Bronchial epithelial cell (primary cell): ENCODE results near the gene SIX6. TPM values are rescaled to one million over a fixed set of nuclear protein-coding genes. Genes with fewer than 3 reads are reported as not detected.
"Not testable (repeated sequence)": the region's sequence is repeated elsewhere in the genome, so short reads cannot be mapped to it uniquely, and the experiment has no call there.

Experiments
- DNase-seq: peaks from one replicate; pipeline ENCODE4 v3.0.0-alpha.2; 2010; ENCODE audit warnings: low read depth
- FAIRE-seq: peaks from 2 replicates; lab custom pipeline; 2011; peaks lifted over from hg19 to GRCh38; lab: Jason Lieb, UNC
- H3K27me3 ChIP-seq: 2 replicates; pipeline ENCODE4 v1.5.1; 2011; ENCODE audit warnings: low read length; ENCODE audit not compliant: control insufficient read depth, insufficient read depth
- H3K36me3 ChIP-seq: 2 replicates; pipeline ENCODE4 v1.5.1; 2011; ENCODE audit warnings: low read length; ENCODE audit not compliant: control insufficient read depth, insufficient read depth
- H3K4me3 ChIP-seq: 2 replicates; pipeline ENCODE4 v1.5.1; 2011; ENCODE audit warnings: mild to moderate bottlenecking, low read depth, low read length, control low read depth
- CTCF ChIP-seq: IDR thresholded peaks from 2 replicates; pipeline ENCODE4 v1.5.1; 2011; ENCODE audit warnings: mild to moderate bottlenecking, moderate library complexity, low read length, control low read depth, inconsistent platforms; ENCODE audit not compliant: insufficient read depth, severe bottlenecking
- total RNA-seq: library from RNA; depleted of rRNA; stranded (reverse); fragments of >200 nt; gene quantifications from 2 replicates; pipeline ENCODE4 v1.2.1, GENCODE V29; 2014

Gene SIX6
- total RNA-seq: not detected in 2 replicates

- DNase-seq (no peak), FAIRE-seq (no peak)
- H3K4me3 ChIP-seq: no peak within 1 kb of the TSS
- no peak for TF ChIP-seq CTCF
- H3K36me3 ChIP-seq: no peaks in the 10 kb centered on the region
- H3K27me3 ChIP-seq: peaks cover 52% of the 10 kb centered on the region
These were observed at the start of gene SIX6 for GRCh38 chr14:60508707-60509437. TSS of gene SIX6 (plus strand) at chr14:60509146. CDS start at chr14:60509399, 253 bp downstream.

- H3K36me3 ChIP-seq, H3K4me3 ChIP-seq, DNase-seq, FAIRE-seq, H3K27me3 ChIP-seq: not testable (repeated sequence)
These were observed 28.7 kb upstream of the SIX6 start for GRCh38 chr14:60480248-60480647.

DNA sequence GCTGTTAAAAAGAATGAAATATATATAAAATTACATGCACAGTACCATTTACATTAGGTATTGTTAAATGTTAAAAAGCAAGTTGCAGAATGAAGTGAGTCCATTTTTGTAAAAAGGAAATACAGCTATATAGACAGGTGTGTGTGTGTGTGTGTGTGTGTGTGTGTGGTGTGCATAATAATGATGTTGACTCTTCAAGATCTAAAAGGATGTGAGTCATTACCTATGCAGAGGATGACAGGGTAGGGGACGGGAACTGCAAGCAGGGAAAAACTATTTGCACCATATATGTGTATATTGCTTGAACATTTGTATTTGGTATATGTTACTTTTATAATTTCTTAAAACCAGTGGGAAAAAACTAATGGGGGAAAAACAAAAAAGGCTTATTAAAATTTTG lies 26.2 kb upstream of the SIX6 start:
- no peak for FAIRE-seq
- peak; percentile 87 for DNase-seq

DNA sequence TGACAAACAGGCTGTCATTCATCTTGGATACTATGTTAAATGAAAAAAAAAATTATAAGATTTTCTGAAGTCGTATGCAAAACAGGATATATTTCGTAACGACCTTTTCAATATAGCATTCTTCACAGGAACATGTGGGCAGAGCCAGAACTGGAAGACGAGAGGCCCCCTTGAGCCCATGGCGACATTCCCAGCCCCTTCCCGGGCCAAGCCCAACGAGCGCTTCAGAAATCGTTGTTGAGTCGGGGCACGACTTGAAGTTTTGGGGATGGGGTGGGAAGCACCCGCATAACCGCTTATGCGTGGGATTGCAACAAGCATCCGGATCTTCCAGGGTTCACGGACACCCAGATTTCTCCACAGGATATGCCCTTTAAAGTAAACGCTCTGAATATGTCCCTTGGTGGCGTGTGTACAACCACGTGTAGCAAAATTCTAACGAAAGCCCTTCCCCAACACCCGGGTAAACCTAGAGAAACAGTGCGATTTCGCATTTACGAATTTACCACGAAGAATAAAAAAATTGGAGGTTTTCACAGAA lies 23.8 kb upstream of the SIX6 start:
- DNase-seq (peak; percentile 14), FAIRE-seq (no peak)
- no peak for TF ChIP-seq CTCF
- peak overlapping the region; percentile 75 for H3K4me3 ChIP-seq
- H3K36me3 ChIP-seq: no peaks in the 10 kb centered on the region
- no peaks in the 10 kb centered on the region for H3K27me3 ChIP-seq

More for the DNA sequence above, 26.2 kb upstream of the SIX6 start:
- Histone ChIP-seq H3K27me3 (no peaks in the 10 kb centered on the region), H3K36me3 (no peaks in the 10 kb centered on the region), H3K4me3 (no peak overlapping the region)
- TF ChIP-seq CTCF: no peak

- peak within 1 kb of the TSS; percentile 75 for H3K4me3 ChIP-seq
- no peaks in the 10 kb centered on the region for H3K36me3 ChIP-seq
- H3K27me3 ChIP-seq: no peaks in the 10 kb centered on the region
- DNase-seq (peak; percentile 51), FAIRE-seq (no peak)
- TF ChIP-seq CTCF: peak; percentile 4
These were observed 23.2 kb upstream of the SIX6 start, which contains the start of gene C14orf39 for GRCh38 chr14:60485598-60486251. TSS of gene C14orf39 (minus strand) at chr14:60486063. CDS start at chr14:60485078, 985 bp downstream.

DNA sequence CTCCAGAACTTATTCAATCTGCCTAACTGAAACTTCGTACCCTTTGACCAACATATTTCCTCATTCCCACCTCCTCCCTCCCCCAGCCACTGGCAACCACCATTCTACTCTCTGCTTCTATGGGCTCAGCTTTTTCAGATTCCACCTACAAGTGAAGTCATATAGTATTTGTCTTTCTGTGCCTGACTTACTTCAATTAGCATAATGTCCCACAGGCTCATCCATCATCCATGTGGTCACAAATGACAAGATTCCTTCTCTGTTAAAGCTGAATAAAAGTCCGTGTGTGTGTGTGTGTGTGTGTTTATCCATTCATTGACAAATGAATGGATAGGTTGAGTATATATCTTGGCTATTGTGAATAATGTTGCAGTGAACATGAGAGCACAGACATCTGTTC lies 21.7 kb upstream of the SIX6 start:
- TF ChIP-seq CTCF: no peak
- no peaks in the 10 kb centered on the region for H3K27me3 ChIP-seq
- no peak overlapping the region for H3K4me3 ChIP-seq
- DNase-seq: no peak
- no peaks in the 10 kb centered on the region for H3K36me3 ChIP-seq
- FAIRE-seq: no peak
